Dedifferentiated amniotic fluid mesenchymal stem cell (primary cell): ENCODE data around the gene TAF11L7.
"Not testable (repeated sequence)": the region's sequence is repeated elsewhere in the genome, so short reads cannot be mapped to it uniquely, and the experiment has no call there.

Source experiments
- DNase-seq: peaks from one replicate; pipeline ENCODE4 v3.0.0-alpha.2; 2016; ENCODE audit errors: extremely low spot score

The TAF11L7 gene

GRCh38 chr5:17585658-17586057 lies at the start of gene TAF11L7:
TSS of gene TAF11L7 (minus strand) at chr5:17585758.
- DNase-seq, result not testable (repeated sequence)

DNA sequence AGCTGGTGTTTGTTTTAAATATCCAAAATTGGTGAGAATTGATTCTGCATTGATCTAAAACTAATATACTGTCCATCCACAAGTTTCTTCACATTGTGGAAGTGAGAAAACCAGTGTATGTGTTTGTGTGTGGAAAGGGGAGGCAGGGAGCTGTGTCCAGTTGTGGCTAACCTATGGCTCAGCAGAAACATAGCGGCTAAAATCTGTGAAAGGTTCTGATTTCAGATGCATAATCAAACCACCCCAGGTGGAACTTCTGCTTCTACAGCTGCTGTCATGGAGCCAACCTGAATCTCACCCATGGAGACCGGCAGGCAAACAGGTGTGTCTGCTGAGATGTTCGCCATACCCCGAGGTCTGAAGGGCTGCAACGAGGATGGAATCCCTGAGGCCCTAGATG lies 48.6 kb upstream of the TAF11L7 start, which contains the start of gene TAF11L14:
TAF11L14 (plus strand) TSS at position 301 of the 400 bp plus-strand sequence.
- DNase-seq, result no peak

DNA sequence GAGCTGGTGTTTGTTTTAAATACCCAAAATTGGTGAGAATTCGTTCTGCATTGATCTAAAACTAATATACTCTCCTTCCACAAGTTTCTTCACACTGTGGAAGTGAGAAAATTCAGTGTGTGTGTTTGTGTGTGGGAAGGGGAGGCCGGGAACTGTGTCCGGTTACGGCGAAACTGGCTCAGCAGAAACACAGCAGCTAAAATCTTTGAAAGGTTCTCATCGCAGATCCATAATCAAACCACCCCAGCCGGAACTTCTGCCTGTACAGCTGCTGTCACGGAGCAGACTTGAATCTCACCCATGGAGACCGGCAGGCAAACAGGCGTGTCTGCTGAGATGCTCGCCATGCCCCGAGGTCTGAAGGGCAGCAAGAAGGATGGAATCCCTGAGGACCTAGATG lies 46.2 kb upstream of the TAF11L7 start, which contains the start of gene TAF11L13:
TAF11L13 (plus strand) TSS at position 301 of the 400 bp plus-strand sequence.
- not testable (repeated sequence) for DNase-seq

DNA sequence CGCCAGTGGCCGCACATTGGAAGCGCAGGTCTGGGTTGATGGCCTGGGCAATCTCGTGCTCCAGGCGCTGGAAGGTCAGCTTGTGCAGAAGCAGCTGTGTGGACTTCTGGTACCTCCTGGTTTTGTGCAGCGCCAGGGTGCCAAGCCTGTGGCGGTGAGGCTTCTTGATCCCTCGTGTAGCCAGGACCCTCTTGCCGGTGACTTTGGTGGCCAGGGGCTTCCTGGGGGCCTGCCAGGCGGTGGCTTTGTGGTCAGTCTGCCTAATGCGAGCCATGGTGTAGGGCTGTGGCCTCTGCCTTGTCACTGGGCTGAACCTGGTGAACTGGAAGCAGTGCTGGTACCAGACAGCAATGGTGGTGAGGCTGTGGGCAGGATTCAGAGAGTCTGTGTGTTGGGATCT lies 40.1 kb upstream of the TAF11L7 start:
- DNase-seq, result no peak

DNA sequence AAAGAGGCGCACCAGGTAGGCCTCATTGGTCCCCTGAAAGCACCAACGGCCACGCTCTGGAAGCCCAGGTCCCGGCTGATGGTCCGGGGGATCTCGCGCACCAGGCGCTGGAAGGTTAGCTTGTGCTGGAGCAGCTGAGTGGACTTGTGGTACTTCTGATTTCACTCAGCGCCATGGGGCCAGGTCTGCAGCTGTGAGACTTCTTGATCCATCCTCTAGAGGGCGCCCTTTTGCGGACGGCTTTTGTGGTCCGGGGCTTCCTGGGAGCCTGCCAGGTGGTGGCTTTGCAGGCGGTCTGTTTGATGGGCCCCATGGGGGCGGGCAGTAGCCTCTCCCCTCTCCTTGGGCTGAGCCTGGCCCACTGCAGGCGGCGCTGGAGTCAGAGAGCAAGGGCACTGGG lies 35.1 kb upstream of the TAF11L7 start:
- DNase-seq, result no peak

GRCh38 chr5:17619354-17619753 lies 33.8 kb upstream of the TAF11L7 start:
- DNase-seq, result no peak

DNA sequence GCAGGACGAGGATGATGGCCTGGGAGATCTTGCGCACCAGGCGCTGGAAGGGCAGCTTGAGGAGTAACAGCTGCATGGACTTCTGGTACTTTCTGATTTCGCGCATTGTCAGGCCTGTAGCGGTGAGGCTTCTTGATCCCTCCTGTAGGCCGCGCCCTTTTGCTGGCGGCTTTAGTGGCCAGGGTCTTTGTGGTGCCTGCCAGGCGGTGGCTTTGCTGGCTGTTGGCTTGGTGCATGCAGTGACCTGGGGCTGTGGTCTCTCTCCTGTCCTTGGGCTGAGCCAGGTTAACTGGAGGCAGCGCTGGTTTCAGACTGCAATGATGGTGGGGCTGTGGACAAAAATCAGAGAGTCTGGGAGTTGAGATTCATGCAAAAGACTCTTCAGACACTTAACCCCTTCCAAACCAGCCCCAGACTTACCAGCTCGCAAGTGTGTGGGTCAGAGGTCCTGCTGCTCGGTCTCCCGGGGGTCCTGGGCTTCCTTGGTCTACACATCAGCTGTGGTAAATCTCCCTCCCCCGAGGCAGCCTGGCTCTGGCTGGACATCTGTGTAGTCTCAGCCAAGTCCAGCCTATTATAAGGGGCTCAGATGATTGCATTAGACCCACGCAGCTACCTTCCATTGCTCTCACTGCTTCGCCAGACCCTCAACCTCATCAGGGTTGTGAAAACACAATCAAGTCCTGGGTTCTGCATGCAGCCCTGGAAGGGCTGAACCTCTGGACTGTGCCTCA lies 29.5 kb upstream of the TAF11L7 start:
- DNase-seq, result no peak

- DNase-seq, result not testable (repeated sequence)
Measured at GRCh38 chr5:17610092-17610491, 24.5 kb upstream of the TAF11L7 start, which contains the start of gene TAF11L12. TSS of gene TAF11L12 (plus strand) at chr5:17610392.

GRCh38 chr5:17607461-17607860 lies 21.9 kb upstream of the TAF11L7 start:
- not testable (repeated sequence) for DNase-seq

GRCh38 chr5:17604951-17605350 lies 19.4 kb upstream of the TAF11L7 start:
- DNase-seq, result no peak

DNA sequence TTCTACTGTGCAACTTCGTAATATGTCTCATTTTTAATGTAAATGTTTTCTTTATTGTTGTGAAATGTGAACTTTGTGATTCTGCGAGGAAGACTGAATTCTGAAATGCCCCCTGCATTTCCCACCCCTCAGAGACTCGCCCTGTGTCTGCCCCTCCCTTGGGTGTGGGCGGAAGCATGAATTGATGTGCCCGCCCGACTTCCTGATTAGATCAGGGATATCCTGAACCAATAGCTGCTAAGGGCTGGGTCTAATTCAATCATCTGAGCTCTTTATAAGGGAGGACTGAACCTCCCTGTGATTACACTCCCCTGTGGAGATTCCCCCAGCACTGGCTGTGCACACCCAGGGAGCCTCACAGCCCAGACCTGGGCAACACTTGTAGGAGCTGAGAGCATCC lies 18.3 kb upstream of the TAF11L7 start, which contains the start of gene TAF11L11:
TAF11L11 (plus strand) TSS at position 304 of the 400 bp plus-strand sequence.
- not testable (repeated sequence) for DNase-seq

- DNase-seq, result not testable (repeated sequence)
Measured at GRCh38 chr5:17597728-17598127, 12.2 kb upstream of the TAF11L7 start, which contains the start of gene TAF11L10. TSS of gene TAF11L10 (minus strand) at chr5:17597828.

DNA sequence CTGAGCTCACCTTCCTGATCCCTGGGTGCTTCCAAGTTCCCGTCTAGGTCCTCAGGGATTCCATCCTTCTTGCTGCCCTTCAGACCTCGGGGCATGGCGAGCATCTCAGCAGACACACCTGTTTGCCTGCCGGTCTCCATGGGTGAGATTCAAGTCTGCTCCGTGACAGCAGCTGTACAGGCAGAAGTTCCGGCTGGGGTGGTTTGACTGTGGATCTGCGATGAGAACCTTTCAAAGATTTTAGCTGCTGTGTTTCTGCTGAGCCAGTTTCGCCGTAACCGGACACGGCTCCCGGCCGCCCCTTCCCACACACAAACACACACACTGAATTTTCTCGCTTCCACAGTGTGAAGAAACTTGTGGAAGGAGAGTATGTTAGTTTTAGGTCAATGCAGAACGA lies 8.7 kb upstream of the TAF11L7 start, which contains the start of gene TAF11L9:
TAF11L9 (minus strand) TSS at position 140 of the 400 bp plus-strand sequence.
- DNase-seq, result not testable (repeated sequence)

- DNase-seq, result not testable (repeated sequence)
Measured at GRCh38 chr5:17590860-17591259, 5.3 kb upstream of the TAF11L7 start, which contains the start of gene TAF11L8. TSS of gene TAF11L8 (minus strand) at chr5:17590960.
